H1 (cell line): ENCODE results near the gene ZNF414. TPM values are rescaled to one million over a fixed set of nuclear protein-coding genes. Genes with fewer than 3 reads are reported as not detected.
A peak's percentile ranks its signal among the peaks of the same experiment; 100 is the strongest.

Experiments used
- CTCF ChIA-PET: fragments of 300-600 bp; sonication (Branson Sonifier 250); formaldehyde crosslinking; loops from one replicate; lab custom pipeline; 2021; ENCODE audit not compliant: partially characterized antibody; lab: Charles Lee
- POLR2A ChIA-PET: fragments of 300-600 bp; sonication (Branson Sonifier 250); formaldehyde crosslinking; loops from one replicate; lab custom pipeline; 2021; ENCODE audit warnings: inconsistent platforms; ENCODE audit not compliant: partially characterized antibody; lab: Charles Lee
- DNase-seq, 2 experiments: peaks; one replicate each; pipeline versions ENCODE4 v3.0.0 to v3.0.0-alpha.2; 2010 to 2022; ENCODE audit warnings: low spot score in 2 of 2, low read depth in 1 of 2, mixed read lengths in 1 of 2
- FAIRE-seq: peaks from 2 replicates; lab custom pipeline; 2011; peaks lifted over from hg19 to GRCh38; lab: Jason Lieb, UNC
- H2AFZ ChIP-seq: 2 replicates; pipeline ENCODE4 v1.8.1; 2012; ENCODE audit warnings: low read length, inconsistent platforms
- H2AK5ac ChIP-seq: 2 replicates; pipeline ENCODE4 v1.6.1; 2013; ENCODE audit warnings: low read depth, low read length
- H2BK120ac ChIP-seq: replicated peaks from 2 replicates; pipeline ENCODE3; 2013; ENCODE audit warnings: low read depth, low read length, inconsistent platforms
- H2BK12ac ChIP-seq: 2 replicates; pipeline ENCODE4 v1.6.1; 2013; ENCODE audit warnings: low read depth, low read length
- H2BK15ac ChIP-seq: 2 replicates; pipeline ENCODE4 v1.6.1; 2013; ENCODE audit warnings: low read length
- H2BK20ac ChIP-seq: 2 replicates; pipeline ENCODE4 v1.6.1; 2013; ENCODE audit warnings: low read length
- H2BK5ac ChIP-seq: 2 replicates; pipeline ENCODE4 v1.6.1; 2013; ENCODE audit warnings: low read depth, low read length
- H3K14ac ChIP-seq: 2 replicates; pipeline ENCODE4 v1.6.1; 2013; ENCODE audit warnings: inconsistent platforms; ENCODE audit not compliant: insufficient read length
- H3K18ac ChIP-seq: 2 replicates; pipeline ENCODE4 v1.6.1; 2013; ENCODE audit warnings: low read length; ENCODE audit errors: extremely low read depth
- H3K23ac ChIP-seq: 2 replicates; pipeline ENCODE4 v1.6.1; 2013; ENCODE audit warnings: inconsistent platforms; ENCODE audit not compliant: insufficient read length
- H3K23me2 ChIP-seq: 2 replicates; pipeline ENCODE4 v1.6.1; 2013; ENCODE audit warnings: low read depth, low read length
- H3K27ac ChIP-seq: 2 replicates; pipeline ENCODE4 v1.6.1; 2011; ENCODE audit warnings: low read depth, low read length, inconsistent platforms
- H3K27me3 ChIP-seq, 4 experiments: replicated peaks in 1 of 4; 1 replicate in 1 of 4; 2 replicates in 3 of 4; pipeline versions ENCODE4 v1.6.1 to v1.8.1; 2011 to 2013; ENCODE audit warnings: low read length in 3 of 4, mild to moderate bottlenecking in 3 of 4, inconsistent platforms in 2 of 4, mixed read lengths in 2 of 4, moderate library complexity in 1 of 4; ENCODE audit not compliant: control insufficient read depth in 3 of 4, insufficient read depth in 3 of 4; ENCODE audit errors: extremely low read depth in 1 of 4
- H3K36me3 ChIP-seq, 4 experiments: 2 replicates each; pipeline versions ENCODE4 v1.6.1 to v1.8.1; 2011 to 2013; ENCODE audit warnings: mild to moderate bottlenecking in 4 of 4, low read length in 3 of 4, moderate library complexity in 2 of 4, control low read depth in 1 of 4, inconsistent platforms in 1 of 4; ENCODE audit not compliant: insufficient read depth in 4 of 4, control insufficient read depth in 2 of 4
- H3K4ac ChIP-seq: replicated peaks from 2 replicates; pipeline ENCODE3; 2013; ENCODE audit warnings: low read length, low read depth, mixed read lengths, inconsistent platforms; ENCODE audit not compliant: insufficient read length
- H3K4me1 ChIP-seq, 4 experiments: replicated peaks in 1 of 4; 1 replicate in 1 of 4; 2 replicates in 3 of 4; pipeline versions ENCODE4 v1.6.1 to v1.8.1; 2011 to 2013; ENCODE audit warnings: low read length in 3 of 4, inconsistent platforms in 2 of 4, mixed read lengths in 1 of 4; ENCODE audit not compliant: insufficient read depth in 4 of 4, control insufficient read depth in 3 of 4
- H3K4me2 ChIP-seq, 2 experiments: 2 replicates each; pipeline versions ENCODE4 v1.6.1 to v1.8.1; 2011 to 2013; ENCODE audit warnings: low read depth in 2 of 2, low read length in 2 of 2, control low read depth in 1 of 2, inconsistent platforms in 1 of 2, mild to moderate bottlenecking in 1 of 2; ENCODE audit not compliant: insufficient read depth in 1 of 2
- H3K4me3 ChIP-seq, 4 experiments: fragments of 200-600, 300-600 bp in 1 of 4; sonication (generic), shearing (Covaris generic), sonication (Bioruptor Twin) in 1 of 4; 2 replicates each; pipeline versions ENCODE4 v1.5.1 to v1.8.1; 2011 to 2016; ENCODE audit warnings: low read length in 4 of 4, low read depth in 3 of 4, control low read depth in 2 of 4, inconsistent platforms in 2 of 4, mild to moderate bottlenecking in 2 of 4, mixed read lengths in 1 of 4, moderate library complexity in 1 of 4; ENCODE audit not compliant: insufficient read depth in 2 of 4; ENCODE audit errors: extremely low read depth in 1 of 4
- H3K56ac ChIP-seq: replicated peaks from 2 replicates; pipeline ENCODE3; 2013; ENCODE audit warnings: low read depth, mild to moderate bottlenecking, mixed read lengths, low read length, inconsistent platforms; ENCODE audit not compliant: insufficient read length
- H3K79me1 ChIP-seq: 2 replicates; pipeline ENCODE4 v1.6.1; 2013; ENCODE audit warnings: low read depth, low read length, control low read depth
- H3K79me2 ChIP-seq, 2 experiments: 2 replicates each; pipeline versions ENCODE4 v1.6.1 to v1.8.1; 2012 to 2013; ENCODE audit warnings: low read length in 2 of 2, mild to moderate bottlenecking in 2 of 2, inconsistent platforms in 1 of 2; ENCODE audit not compliant: insufficient read depth in 2 of 2, control insufficient read depth in 1 of 2
- H3K9ac ChIP-seq, 4 experiments: replicated peaks in 1 of 4; 1 replicate in 1 of 4; 2 replicates in 3 of 4; pipeline versions ENCODE4 v1.6.1 to v1.8.1; 2011 to 2013; ENCODE audit warnings: low read depth in 3 of 4, low read length in 3 of 4, control low read depth in 2 of 4, mild to moderate bottlenecking in 2 of 4, moderate library complexity in 2 of 4, inconsistent platforms in 1 of 4; ENCODE audit errors: extremely low read depth in 1 of 4
- H3K9me3 ChIP-seq, 2 experiments: 2 replicates each; pipeline versions ENCODE4 v1.6.1 to v1.8.1; 2012 to 2013; ENCODE audit warnings: mild to moderate bottlenecking in 2 of 2, moderate library complexity in 2 of 2, control low read depth in 1 of 2, inconsistent platforms in 1 of 2, low read depth in 1 of 2, low read length in 1 of 2, mixed read lengths in 1 of 2; ENCODE audit not compliant: insufficient read depth in 2 of 2
- H4K20me1 ChIP-seq, 2 experiments: replicated peaks in 1 of 2; 2 replicates each; pipeline versions ENCODE3 to v1.8.1; 2011 to 2013; ENCODE audit warnings: inconsistent platforms in 2 of 2, low read length in 2 of 2, mild to moderate bottlenecking in 1 of 2; ENCODE audit not compliant: insufficient read depth in 2 of 2, control insufficient read depth in 1 of 2
- H4K5ac ChIP-seq: 2 replicates; pipeline ENCODE4 v1.6.1; 2013; ENCODE audit warnings: low read length, low read depth, mixed read lengths, inconsistent platforms; ENCODE audit not compliant: insufficient read length
- H4K8ac ChIP-seq: 2 replicates; pipeline ENCODE4 v1.8.0; 2013; ENCODE audit warnings: mild to moderate bottlenecking, moderate library complexity, low read length, inconsistent platforms; ENCODE audit not compliant: insufficient read depth; ENCODE audit errors: extremely low read depth
- H4K91ac ChIP-seq: replicated peaks from 2 replicates; pipeline ENCODE3; 2013; ENCODE audit warnings: low read length, mixed read lengths, inconsistent platforms; ENCODE audit not compliant: insufficient read length
- CBX5 ChIP-seq: fragments of 300-800, 300-1000 bp; sonication (generic); IDR thresholded peaks from 2 replicates; pipeline ENCODE4 v1.7.1; 2016; ENCODE audit warnings: antibody characterized with exemption, low read length, low read depth
- CREB1 ChIP-seq: IDR thresholded peaks from 2 replicates; pipeline ENCODE4 v1.6.1; 2012; ENCODE audit warnings: inconsistent platforms
- HDAC2 ChIP-seq, 2 experiments: fragments of 300-600 bp in 1 of 2; sonication (generic) in 1 of 2; IDR thresholded peaks; 2 replicates each; pipeline ENCODE4 v1.6.1; 2011 to 2012; ENCODE audit warnings: low read depth in 2 of 2, low read length in 2 of 2, mild to moderate bottlenecking in 2 of 2, moderate library complexity in 2 of 2, borderline replicate concordance in 1 of 2, inconsistent platforms in 1 of 2
- JUND ChIP-seq: IDR thresholded peaks from 2 replicates; pipeline ENCODE4 v1.6.1; 2011; ENCODE audit warnings: mild to moderate bottlenecking, improper control_type of control experiment, low read length
- NRF1 ChIP-seq: IDR thresholded peaks from 2 replicates; pipeline ENCODE4 v1.6.1; 2011; ENCODE audit warnings: mild to moderate bottlenecking, low read depth, low read length, improper control_type of control experiment
- RFX5 ChIP-seq: IDR thresholded peaks from 2 replicates; pipeline ENCODE4 v1.6.1; 2011; ENCODE audit warnings: low read depth, low read length, improper control_type of control experiment, borderline replicate concordance
- SIRT6 ChIP-seq: IDR thresholded peaks from one replicate; pipeline ENCODE4 v1.7.1; 2012; ENCODE audit warnings: low read length, inconsistent platforms
- SUZ12 ChIP-seq: fragments of 200-600 bp; sonication (generic); IDR thresholded peaks from 2 replicates; pipeline ENCODE4 v1.6.1; 2012; ENCODE audit warnings: mild to moderate bottlenecking, inconsistent platforms, low read length, moderate library complexity, mixed read lengths
- TAF7 ChIP-seq: optimal IDR thresholded peaks from 2 replicates; pipeline ENCODE3; 2011; ENCODE audit warnings: low read depth, mild to moderate bottlenecking, inconsistent platforms, low read length, moderate library complexity, borderline replicate concordance
- TEAD4 ChIP-seq: IDR thresholded peaks from 2 replicates; pipeline ENCODE4 v1.6.1; 2012; ENCODE audit warnings: low read depth, low read length, inconsistent platforms, mixed read lengths
- WGBS, 2 experiments: shearing (Covaris generic) in 1 of 2; methylation state at CpG; one replicate each; pipeline versions ENCODE4 v1.1.6 to v1.1.7; 2013 to 2015; ENCODE audit warnings: low lambda C conversion rate in 2 of 2, mixed read lengths in 2 of 2, inconsistent platforms in 1 of 2, low coverage in 1 of 2, missing lambda C conversion rate in 1 of 2; ENCODE audit not compliant: insufficient replicate concordance in 2 of 2, insufficient coverage in 1 of 2, insufficient read length in 1 of 2; ENCODE audit errors: extremely low coverage in 1 of 2, missing lambda C conversion rate in 1 of 2; 5-methylcytosine and 5-hydroxymethylcytosine counted together
- polyA plus RNA-seq, 7 experiments: library from polyadenylated mRNA; depleted of rRNA in 3 of 7; stranded (reverse) in 5 of 7; unstranded in 2 of 7; fragments of >200 nt in 5 of 7; fragments of 200-250 nt in 2 of 7; gene quantifications; 1 replicate in 5 of 7; 2 replicates in 1 of 7; 4 replicates in 1 of 7; pipeline versions ENCODE4 v1.2.1 to v1.2.3, GENCODE V29; 2011 to 2013; ENCODE audit warnings: missing spikeins in 2 of 7, mixed read lengths in 2 of 7
- total RNA-seq: library from RNA; stranded (reverse); fragmentation: NEBNext Ultra II Directional; extraction: Animal tissue kit (Norgen Biotek cat#: 25700); gene quantifications from 2 replicates; pipeline ENCODE4 v1.2.1, GENCODE V29; 2021
- TF ChIP-seq, protein P1 (sequence below): IDR thresholded peaks from 2 replicates; pipeline ENCODE4 v1.6.1; 2012; ENCODE audit warnings: low read length, inconsistent platforms
- TF ChIP-seq, protein P2 (sequence below): IDR thresholded peaks from 2 replicates; pipeline ENCODE4 v1.6.1; 2011; ENCODE audit warnings: low read length, improper control_type of control experiment

ZNF414 gene
- total and polyA plus RNA-seq, 2 of the 8 experiments (the other 6 are each of a cell fraction or from before 2014, with no cell fraction given), result 9.7 to 26.8 TPM

DNA sequence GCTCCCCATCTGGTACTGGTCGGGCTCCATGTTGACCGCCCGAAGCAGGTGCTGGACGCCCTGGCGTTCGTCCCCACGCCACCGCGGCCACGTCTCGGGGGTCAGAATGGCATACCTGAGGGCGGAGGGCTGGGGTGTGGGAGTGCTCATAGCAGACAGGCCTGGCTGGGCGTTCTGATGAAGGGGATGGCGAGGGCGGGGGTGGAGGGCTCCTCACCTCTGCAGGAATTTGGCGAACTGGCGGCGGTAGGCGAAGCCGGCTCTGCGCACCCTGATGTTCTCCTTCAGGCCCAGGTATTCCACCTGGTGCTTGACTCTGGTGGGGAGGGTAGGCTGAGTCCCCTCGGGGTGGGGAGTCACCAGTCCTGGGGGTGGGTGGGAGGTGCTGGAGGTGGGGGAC is 22.3 kb upstream of the ZNF414 start:
- no peak for FAIRE-seq
- no peak overlapping the region for H3K27ac ChIP-seq
- no peak overlapping the region for H2BK12ac ChIP-seq
- DNase-seq, result no peak
- H2BK5ac ChIP-seq, result no peak overlapping the region
- H3K4me3 ChIP-seq, result no peak overlapping the region
- H2BK120ac ChIP-seq, result no peak overlapping the region
- H3K18ac ChIP-seq, result no peak overlapping the region
- ChIA-PET CTCF (no interaction called here), POLR2A (no interaction called here)
- no peaks in the 10 kb centered on the region for H3K9me3 ChIP-seq
- H3K4ac ChIP-seq, result no peak overlapping the region
- no peak overlapping the region for H2BK20ac ChIP-seq
- no peak overlapping the region for H3K14ac ChIP-seq
- H3K23me2 ChIP-seq, result no peaks in the 10 kb centered on the region; the same call in 1 of the 2 replicates
- H3K27me3 ChIP-seq, result no peaks in the 10 kb centered on the region
- peaks cover 0 to 2% of the 10 kb centered on the region in 2 experiments for H4K20me1 ChIP-seq
- H2AFZ ChIP-seq, result no peak overlapping the region
- H3K4me1 ChIP-seq, result 0 out of 7 replicates have a peak, but pooled peaks cover 0 to 3% (median 0%) of the 10 kb centered on the region in 4 experiments
- no peak overlapping the region for H4K5ac ChIP-seq
- no peak overlapping the region for H3K4me2 ChIP-seq
- H3K9ac ChIP-seq, result no peak overlapping the region
- peak overlapping the region; percentile 45 for H4K8ac ChIP-seq
- 94% methylated on average over 17 of the region's 22 CpGs; no CpG with 5 or more reads in 1 of the 2 experiments for WGBS, 2 experiments
- H3K23ac ChIP-seq, result no peak overlapping the region
- no peak overlapping the region for H2BK15ac ChIP-seq
- H3K56ac ChIP-seq, result no peak overlapping the region
- H3K79me1 ChIP-seq, result no peaks in the 10 kb centered on the region
- H3K79me2 ChIP-seq, result no peaks in the 10 kb centered on the region
- no peak overlapping the region for H2AK5ac ChIP-seq
- 0 out of 8 replicates have a peak, but pooled peaks cover 0 to 3% (median 0%) of the 10 kb centered on the region in 4 experiments for H3K36me3 ChIP-seq
- no peak overlapping the region for H4K91ac ChIP-seq
- no peak for TF ChIP-seq NRF1
- no peak for TF ChIP-seq CBX5
- TF ChIP-seq TAF7, result no peak
- TF ChIP-seq HDAC2 (IDR thresholded peaks at IDR 0.05; ENCODE audit: borderline replicate concordance in 1 of 2, low read depth in 2 of 2, low read length in 2 of 2), result no peak
- no peak for TF ChIP-seq TEAD4
- TF ChIP-seq, protein P1, sequence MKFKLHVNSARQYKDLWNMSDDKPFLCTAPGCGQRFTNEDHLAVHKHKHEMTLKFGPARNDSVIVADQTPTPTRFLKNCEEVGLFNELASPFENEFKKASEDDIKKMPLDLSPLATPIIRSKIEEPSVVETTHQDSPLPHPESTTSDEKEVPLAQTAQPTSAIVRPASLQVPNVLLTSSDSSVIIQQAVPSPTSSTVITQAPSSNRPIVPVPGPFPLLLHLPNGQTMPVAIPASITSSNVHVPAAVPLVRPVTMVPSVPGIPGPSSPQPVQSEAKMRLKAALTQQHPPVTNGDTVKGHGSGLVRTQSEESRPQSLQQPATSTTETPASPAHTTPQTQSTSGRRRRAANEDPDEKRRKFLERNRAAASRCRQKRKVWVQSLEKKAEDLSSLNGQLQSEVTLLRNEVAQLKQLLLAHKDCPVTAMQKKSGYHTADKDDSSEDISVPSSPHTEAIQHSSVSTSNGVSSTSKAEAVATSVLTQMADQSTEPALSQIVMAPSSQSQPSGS, result no peak
- TF ChIP-seq JUND, result no peak
- TF ChIP-seq CREB1, result no peak
- TF ChIP-seq, protein P2, sequence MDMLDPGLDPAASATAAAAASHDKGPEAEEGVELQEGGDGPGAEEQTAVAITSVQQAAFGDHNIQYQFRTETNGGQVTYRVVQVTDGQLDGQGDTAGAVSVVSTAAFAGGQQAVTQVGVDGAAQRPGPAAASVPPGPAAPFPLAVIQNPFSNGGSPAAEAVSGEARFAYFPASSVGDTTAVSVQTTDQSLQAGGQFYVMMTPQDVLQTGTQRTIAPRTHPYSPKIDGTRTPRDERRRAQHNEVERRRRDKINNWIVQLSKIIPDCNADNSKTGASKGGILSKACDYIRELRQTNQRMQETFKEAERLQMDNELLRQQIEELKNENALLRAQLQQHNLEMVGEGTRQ, result no peak
- no peak for TF ChIP-seq SUZ12
- no peak for TF ChIP-seq SIRT6
- no peak for TF ChIP-seq RFX5
